ENCODE data around the gene CLK2.

GRCh38 chr1:155322571-155322952, 49.3 kb upstream of the CLK2 start:
- TF ChIP-seq CTCF (conservative IDR thresholded peaks at IDR 0.05 in 1 of 2, IDR thresholded peaks at IDR 0.05 in 1 of 2; ENCODE audit: extremely low read depth in 1 of 2, insufficient read depth in 1 of 2, low read depth in 1 of 2, low read length in 2 of 2) (no peak), EZH2 (IDR thresholded peaks at IDR 0.05; ENCODE audit: borderline replicate concordance, low read length) (no peak)

Measured in mammary epithelial cell (primary cell).